ENCODE results near the gene MINDY3. TPM values are rescaled to one million over a fixed set of nuclear protein-coding genes. Genes with fewer than 3 reads are reported as not detected.

Gene MINDY3
- total RNA-seq, 1 donor from 2014 or later, result 28.5 TPM

DNA sequence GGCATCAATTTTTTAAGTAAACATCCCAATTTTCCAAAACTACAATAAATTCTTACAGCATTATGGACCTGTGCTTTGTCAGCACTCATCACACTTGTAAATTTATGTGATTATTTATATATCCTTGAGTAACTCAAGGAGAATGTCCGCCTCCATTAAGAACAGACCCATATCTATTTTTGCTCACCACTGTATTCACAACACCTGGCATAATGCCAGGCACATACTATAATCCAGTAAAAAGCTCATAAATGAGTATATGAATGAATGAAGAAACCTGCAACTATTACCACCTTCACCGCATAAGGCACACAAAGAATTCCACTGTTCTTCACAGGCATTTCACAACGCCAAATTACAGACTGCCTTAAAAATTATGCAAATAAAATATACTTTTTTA, 46.9 kb downstream of the MINDY3 start:
- no peak overlapping the region for H3K27ac Mint-ChIP-seq (ENCODE audit: unreplicated experiment)
- peaks cover 25% of the 10 kb centered on the region for H3K36me3 Mint-ChIP-seq (ENCODE audit: unreplicated experiment)
- TF ChIP-seq, protein P1, sequence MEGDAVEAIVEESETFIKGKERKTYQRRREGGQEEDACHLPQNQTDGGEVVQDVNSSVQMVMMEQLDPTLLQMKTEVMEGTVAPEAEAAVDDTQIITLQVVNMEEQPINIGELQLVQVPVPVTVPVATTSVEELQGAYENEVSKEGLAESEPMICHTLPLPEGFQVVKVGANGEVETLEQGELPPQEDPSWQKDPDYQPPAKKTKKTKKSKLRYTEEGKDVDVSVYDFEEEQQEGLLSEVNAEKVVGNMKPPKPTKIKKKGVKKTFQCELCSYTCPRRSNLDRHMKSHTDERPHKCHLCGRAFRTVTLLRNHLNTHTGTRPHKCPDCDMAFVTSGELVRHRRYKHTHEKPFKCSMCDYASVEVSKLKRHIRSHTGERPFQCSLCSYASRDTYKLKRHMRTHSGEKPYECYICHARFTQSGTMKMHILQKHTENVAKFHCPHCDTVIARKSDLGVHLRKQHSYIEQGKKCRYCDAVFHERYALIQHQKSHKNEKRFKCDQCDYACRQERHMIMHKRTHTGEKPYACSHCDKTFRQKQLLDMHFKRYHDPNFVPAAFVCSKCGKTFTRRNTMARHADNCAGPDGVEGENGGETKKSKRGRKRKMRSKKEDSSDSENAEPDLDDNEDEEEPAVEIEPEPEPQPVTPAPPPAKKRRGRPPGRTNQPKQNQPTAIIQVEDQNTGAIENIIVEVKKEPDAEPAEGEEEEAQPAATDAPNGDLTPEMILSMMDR (IDR thresholded peaks at IDR 0.05), result no peak
- DNase-seq (ENCODE audit: extremely low spot score, unreplicated experiment), result no peak
- H3K4me3 Mint-ChIP-seq (ENCODE audit: unreplicated experiment), result no peak overlapping the region
- H3K27me3 Mint-ChIP-seq (ENCODE audit: unreplicated experiment), result no peaks in the 10 kb centered on the region
- H3K4me1 Mint-ChIP-seq (ENCODE audit: unreplicated experiment), result peaks cover 3% of the 10 kb centered on the region
- H3K9me3 Mint-ChIP-seq (ENCODE audit: unreplicated experiment), result no peaks in the 10 kb centered on the region

DNA sequence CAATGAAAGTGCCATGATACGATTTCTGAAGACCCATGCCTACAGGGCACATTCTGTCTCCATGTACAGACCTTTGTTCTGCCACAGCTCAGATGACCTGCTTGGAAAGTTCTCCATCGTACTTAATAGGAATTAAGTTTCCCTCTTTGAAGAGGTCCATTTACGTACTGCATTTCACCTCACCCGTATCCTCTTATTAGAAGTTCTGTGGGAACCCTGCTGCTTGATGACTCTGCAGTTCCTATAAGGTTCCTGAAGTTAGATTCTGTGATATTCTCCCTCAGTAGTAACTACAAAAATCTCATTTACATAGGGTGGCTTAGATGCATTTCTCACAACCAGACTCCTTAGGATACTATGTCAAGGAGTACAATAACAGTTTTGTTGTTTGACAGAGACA, 50.9 kb downstream of the MINDY3 start:
- TF ChIP-seq, protein P1 (IDR thresholded peaks at IDR 0.05), result no peak
- no peaks in the 10 kb centered on the region for H3K27me3 Mint-ChIP-seq (ENCODE audit: unreplicated experiment)
- H3K4me3 Mint-ChIP-seq (ENCODE audit: unreplicated experiment), result no peak overlapping the region
- no peak overlapping the region for H3K27ac Mint-ChIP-seq (ENCODE audit: unreplicated experiment)
- no peak for DNase-seq (ENCODE audit: extremely low spot score, unreplicated experiment)
- no peaks in the 10 kb centered on the region for H3K9me3 Mint-ChIP-seq (ENCODE audit: unreplicated experiment)
- H3K4me1 Mint-ChIP-seq (ENCODE audit: unreplicated experiment), result no peaks in the 10 kb centered on the region
- H3K36me3 Mint-ChIP-seq (ENCODE audit: unreplicated experiment), result peaks cover 13% of the 10 kb centered on the region

DNA sequence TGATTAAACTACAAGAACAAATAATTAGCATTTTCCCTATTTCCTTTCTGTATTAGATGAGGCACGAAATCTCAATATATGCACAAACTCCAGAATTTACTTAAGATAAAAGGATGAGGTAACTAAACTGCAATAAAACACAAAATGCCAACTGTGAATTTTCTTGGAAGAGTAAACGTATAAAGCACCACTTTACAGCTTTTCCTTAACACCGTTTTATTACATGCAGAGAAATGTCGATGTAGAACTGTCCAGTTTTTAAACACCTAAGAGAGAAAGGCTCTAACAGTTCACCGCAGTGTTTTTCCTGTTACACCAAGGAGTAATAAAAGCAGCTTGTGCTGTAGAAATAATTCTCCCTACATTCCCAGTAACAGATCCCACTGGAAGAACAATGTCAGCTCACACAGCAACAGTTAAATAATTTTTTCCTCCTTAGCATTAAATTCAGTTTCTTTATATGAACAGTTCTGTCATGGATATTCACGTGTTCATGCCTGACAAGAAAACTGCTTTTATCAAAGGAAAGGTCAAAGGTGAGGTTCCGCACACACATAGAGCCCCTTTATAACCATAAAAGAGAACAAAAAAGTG, 52.0 kb downstream of the MINDY3 start:
- H3K9me3 Mint-ChIP-seq (ENCODE audit: unreplicated experiment), result no peaks in the 10 kb centered on the region
- peaks cover 11% of the 10 kb centered on the region for H3K36me3 Mint-ChIP-seq (ENCODE audit: unreplicated experiment)
- H3K27me3 Mint-ChIP-seq (ENCODE audit: unreplicated experiment), result no peaks in the 10 kb centered on the region
- H3K4me3 Mint-ChIP-seq (ENCODE audit: unreplicated experiment), result no peak overlapping the region
- H3K27ac Mint-ChIP-seq (ENCODE audit: unreplicated experiment), result no peak overlapping the region
- DNase-seq (ENCODE audit: extremely low spot score, unreplicated experiment), result no peak
- H3K4me1 Mint-ChIP-seq (ENCODE audit: unreplicated experiment), result no peaks in the 10 kb centered on the region
- TF ChIP-seq, protein P1 (IDR thresholded peaks at IDR 0.05), result no peak

DNA sequence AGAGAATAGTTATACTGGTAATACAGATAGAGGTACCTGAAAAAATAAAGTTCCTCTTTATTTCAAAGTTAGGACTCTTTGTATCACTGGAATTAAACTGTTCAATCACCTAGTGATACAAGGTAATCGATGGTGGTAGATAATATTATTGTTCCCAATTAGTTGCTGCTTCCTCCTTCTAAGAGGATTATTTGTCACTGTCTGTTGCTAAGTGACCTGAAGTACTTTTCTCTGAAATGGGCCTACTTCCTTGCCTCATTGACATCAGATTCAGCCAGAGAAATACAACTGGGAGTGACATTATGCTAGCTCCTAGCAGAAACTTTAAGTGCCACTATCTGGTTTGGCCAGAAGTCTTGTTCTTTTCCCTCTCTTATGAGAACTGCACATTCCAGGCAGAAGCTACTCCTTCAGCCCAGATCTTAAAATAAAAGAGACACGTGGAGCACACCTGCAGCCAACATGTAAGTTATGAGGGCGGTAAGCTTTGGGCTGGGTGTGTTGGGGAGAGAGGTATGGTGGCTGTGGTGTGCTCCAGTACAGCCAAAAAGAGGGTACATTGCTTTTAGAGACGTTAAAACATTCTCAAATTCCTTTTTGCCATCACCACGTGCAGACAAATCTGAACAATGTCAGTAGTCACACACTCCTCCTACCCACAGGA, 54.8 kb downstream of the MINDY3 start:
- Mint-ChIP-seq H3K27ac (ENCODE audit: unreplicated experiment) (no peak overlapping the region), H3K36me3 (ENCODE audit: unreplicated experiment) (peaks cover 26% of the 10 kb centered on the region), H3K4me1 (ENCODE audit: unreplicated experiment) (no peaks in the 10 kb centered on the region), H3K9me3 (ENCODE audit: unreplicated experiment) (peaks cover 12% of the 10 kb centered on the region), H3K4me3 (ENCODE audit: unreplicated experiment) (no peak overlapping the region), H3K27me3 (ENCODE audit: unreplicated experiment) (no peaks in the 10 kb centered on the region)
- TF ChIP-seq, protein P1 (IDR thresholded peaks at IDR 0.05), result no peak
- no peak for DNase-seq (ENCODE audit: extremely low spot score, unreplicated experiment)

DNA sequence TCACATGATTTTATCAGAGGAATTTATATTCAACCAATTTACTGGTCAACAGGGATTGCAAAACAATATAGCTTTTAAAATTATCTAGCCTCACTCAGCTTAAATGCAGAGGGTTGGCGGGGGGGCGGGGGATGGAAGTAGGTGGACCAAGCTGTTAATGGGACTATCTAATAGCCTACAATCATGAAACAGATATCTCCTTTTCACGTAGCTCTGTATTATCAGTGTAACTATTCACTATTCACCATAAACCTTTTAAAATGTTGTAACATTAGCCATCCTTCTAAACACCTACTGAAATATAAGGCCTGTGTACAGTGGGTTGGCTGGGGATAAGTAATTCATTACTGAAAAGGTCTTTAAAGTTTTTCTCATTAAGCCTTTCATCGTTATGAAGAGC, 56.2 kb downstream of the MINDY3 start:
- H3K4me1 Mint-ChIP-seq (ENCODE audit: unreplicated experiment), result no peaks in the 10 kb centered on the region
- H3K9me3 Mint-ChIP-seq (ENCODE audit: unreplicated experiment), result peaks cover 15% of the 10 kb centered on the region
- no peaks in the 10 kb centered on the region for H3K27me3 Mint-ChIP-seq (ENCODE audit: unreplicated experiment)
- TF ChIP-seq, protein P1 (IDR thresholded peaks at IDR 0.05), result no peak
- no peak overlapping the region for H3K4me3 Mint-ChIP-seq (ENCODE audit: unreplicated experiment)
- DNase-seq (ENCODE audit: extremely low spot score, unreplicated experiment), result no peak
- H3K36me3 Mint-ChIP-seq (ENCODE audit: unreplicated experiment), result peaks cover 35% of the 10 kb centered on the region
- no peak overlapping the region for H3K27ac Mint-ChIP-seq (ENCODE audit: unreplicated experiment)

Measured in osteocyte (in vitro differentiated cells).